Activated B cell treated with CpG ODN at 0.5 μM for 24 hours (primary cell): ENCODE measurements around the gene GSKIP. TPM values are rescaled to one million over a fixed set of nuclear protein-coding genes. Genes with fewer than 3 reads are reported as not detected.
A peak's percentile ranks its signal among the peaks of the same experiment; 100 is the strongest.

Source experiments
- ATAC-seq: fragments of 200-7000 bp; cut with Tn5 transposase; one replicate; pipeline ENCODE4 v1.10.0; 2021; ENCODE audit warnings: low read depth, mild to moderate bottlenecking, moderate library complexity
- CTCF ChIA-PET: fragments of 350-600 bp; sonication (Branson Sonifier 250); formaldehyde crosslinking; loops from one replicate; lab custom pipeline; 2021; ENCODE audit warnings: antibody characterized with exemption; lab: Charles Lee
- POLR2A ChIA-PET: fragments of 350-600 bp; sonication (Branson Sonifier 250); formaldehyde crosslinking; loops from one replicate; lab custom pipeline; 2021; ENCODE audit warnings: antibody characterized with exemption; lab: Charles Lee
- DNase-seq: peaks from one replicate; pipeline ENCODE4 v3.0.0; 2022
- H3K27ac Mint-ChIP-seq: one replicate; pipeline ENCODE4 v1.8.0; 2020; ENCODE audit warnings: mixed read lengths
- H3K27me3 Mint-ChIP-seq: one replicate; pipeline ENCODE4 v1.8.0; 2021; ENCODE audit warnings: mixed read lengths
- H3K36me3 Mint-ChIP-seq: one replicate; pipeline ENCODE4 v1.8.0; 2021; ENCODE audit warnings: low read depth, mixed read lengths
- H3K4me1 Mint-ChIP-seq: one replicate; pipeline ENCODE4 v1.8.0; 2021; ENCODE audit warnings: mixed read lengths
- H3K4me3 Mint-ChIP-seq: one replicate; pipeline ENCODE4 v1.8.0; 2020; ENCODE audit warnings: mild to moderate bottlenecking, mixed read lengths
- H3K9me3 Mint-ChIP-seq: one replicate; pipeline ENCODE4 v1.8.0; 2020; ENCODE audit warnings: mixed read lengths
- CTCF ChIP-seq: fragments of 200-600 bp; IDR thresholded peaks from one replicate; pipeline ENCODE4 v1.8.0; 2022; ENCODE audit warnings: antibody characterized with exemption, mild to moderate bottlenecking
- intact Hi-C: fragments of 100-400 bp; cut with micrococcal nuclease; formaldehyde crosslinking; loops from one replicate; pipeline ENCODE4 v1.15.1; 2024
- total RNA-seq: library from RNA; stranded (reverse); gene quantifications from 2 replicates; pipeline ENCODE4 v1.2.3, GENCODE V29; 2022

The GSKIP gene
- total RNA-seq, 1 donor from 2014 or later, result 15.3 TPM

- DNase-seq (peak; percentile 39), ATAC-seq (peak; percentile 88)
- ChIA-PET CTCF (interaction anchor here (3.2 kb wide), 1 partner anchor 127 kb away, joined by 31 read pairs; no protein-coding TSS in a partner anchor), POLR2A (no interaction called here)
- peaks cover 2% of the 10 kb centered on the region for H3K27me3 Mint-ChIP-seq
- intact Hi-C loops, result loop anchor here (1.0 to 10.0 kb wide), 9 partner anchors 32 to 863 kb away; partner anchors contain the start of genes AK7, ATG2B, GSKIP and PAPOLA
- H3K9me3 Mint-ChIP-seq, result no peaks in the 10 kb centered on the region
- H3K4me1 Mint-ChIP-seq, result peaks cover 21% of the 10 kb centered on the region
- TF ChIP-seq CTCF, result peak; percentile 70
- H3K4me3 Mint-ChIP-seq, result peak overlapping the region; percentile 79
- H3K27ac Mint-ChIP-seq, result no peak overlapping the region
- no peaks in the 10 kb centered on the region for H3K36me3 Mint-ChIP-seq
Observed at GRCh38 chr14:96424109-96424989, 61.0 kb downstream of the GSKIP start.

GRCh38 chr14:96434040-96434439, 70.7 kb downstream of the GSKIP start:
- no peak for TF ChIP-seq CTCF
- ChIA-PET CTCF (no interaction called here), POLR2A (no interaction called here)
- ATAC-seq (no peak), DNase-seq (no peak)
- Mint-ChIP-seq H3K4me3 (no peak overlapping the region), H3K27me3 (no peaks in the 10 kb centered on the region), H3K9me3 (no peaks in the 10 kb centered on the region), H3K27ac (no peak overlapping the region), H3K36me3 (no peaks in the 10 kb centered on the region), H3K4me1 (no peaks in the 10 kb centered on the region)
- intact Hi-C loops, result no loop called here

Other genes with a start within 250 kb of the GSKIP start
- not detected in 2 replicates for gene BDKRB2, start 158.7 kb upstream of the GSKIP start, total RNA-seq
- gene BDKRB1, start 107.3 kb upstream of the GSKIP start, total RNA-seq, result not detected in 2 replicates
- 19.4 and 21.0 TPM in 2 replicates for gene ATG2B, start 185 bp upstream of the GSKIP start, total RNA-seq
- 0.51 and 1.2 TPM in 2 replicates for gene AK7, start 28.6 kb downstream of the GSKIP start, total RNA-seq
- gene PAPOLA, start 138.9 kb downstream of the GSKIP start, total RNA-seq, result 205 and 255 TPM in 2 replicates